IMR-90 (cell line): Measurements from ENCODE around the gene CPED1.
A peak's percentile ranks its signal among the peaks of the same experiment; 100 is the strongest.

Experiments used
- CEBPB ChIP-seq: IDR thresholded peaks from 2 replicates; pipeline ENCODE4 v1.6.1; 2012; ENCODE audit warnings: low read depth, low read length, improper control_type of control experiment
- CTCF ChIP-seq: conservative IDR thresholded peaks from 2 replicates; pipeline ENCODE4 v1.5.1; 2012; ENCODE audit warnings: mild to moderate bottlenecking, low read depth, low read length, improper control_type of control experiment
- MAZ ChIP-seq: IDR thresholded peaks from 2 replicates; pipeline ENCODE4 v1.6.1; 2012; ENCODE audit warnings: low read depth, mild to moderate bottlenecking, low read length, improper control_type of control experiment, moderate library complexity, borderline replicate concordance
- POLR2A ChIP-seq: IDR thresholded peaks from 2 replicates; pipeline ENCODE4 v1.6.1; 2012; ENCODE audit warnings: mild to moderate bottlenecking, low read depth, low read length
- RAD21 ChIP-seq: IDR thresholded peaks from 2 replicates; pipeline ENCODE4 v1.6.1; 2012; ENCODE audit warnings: low read length, improper control_type of control experiment
- RFX5 ChIP-seq: IDR thresholded peaks from 2 replicates; pipeline ENCODE4 v1.8.0; 2012; ENCODE audit warnings: low read depth, mild to moderate bottlenecking, low read length, moderate library complexity

GRCh38 chr7:121001234-121001906 is 12.9 kb downstream of the CPED1 start:
- TF ChIP-seq CTCF (no peak), POLR2A (no peak), MAZ (no peak), CEBPB (no peak), RFX5 (peak; percentile 56), RAD21 (no peak)
